ENCODE measurements around the gene AKAP5. TPM values are rescaled to one million over a fixed set of nuclear protein-coding genes. Genes with fewer than 3 reads are reported as not detected.
A peak's percentile ranks its signal among the peaks of the same experiment; 100 is the strongest.

The AKAP5 gene
- total and polyA plus RNA-seq, 2 experiments from 2014 or later, result 1.0 to 3.4 TPM

GRCh38 chr14:64503434-64504309 is 38.4 kb downstream of the AKAP5 start, which contains the start of gene ZBTB25:
Gene ZBTB25, minus strand, starts transcription at chr14:64503838. Its CDS starts 13,305 bp downstream, at chr14:64490533.
- Histone ChIP-seq H2AFZ (peak within 1 kb of the TSS; percentile 97), H3K4me1 (ENCODE audit: insufficient read depth) (peaks cover 40% of the 10 kb centered on the region), H3K27me3 (ENCODE audit: insufficient read depth) (no peaks in the 10 kb centered on the region), H4K20me1 (replicated peaks; ENCODE audit: insufficient read depth) (0 out of 2 replicates have a peak, but pooled peaks cover 7% of the 10 kb centered on the region), H3K36me3 (ENCODE audit: insufficient read depth) (no peaks in the 10 kb centered on the region), H3K4me2 (peak within 1 kb of the TSS; percentile 86), H3K4me3 (peak within 1 kb of the TSS; percentile 76), H3K79me2 (replicated peaks; ENCODE audit: insufficient read depth) (peaks cover 77% of the 10 kb centered on the region), H3F3A (replicated peaks; ENCODE audit: low read depth) (peaks cover 8% of the 10 kb centered on the region; the same call in 1 of the 2 replicates), H3K27ac (ENCODE audit: low read depth) (peak within 1 kb of the TSS; percentile 100), H3K9me2 (ENCODE audit: insufficient read depth) (no peaks in the 10 kb centered on the region)
- H3K27me3 Mint-ChIP-seq (ENCODE audit: insufficient read depth, low read depth, poor library complexity), result peaks cover 11% of the 10 kb centered on the region
- H3K27ac Mint-ChIP-seq, result peak within 1 kb of the TSS; percentile 100
- no peak for TF ChIP-seq ZNF114 (CRISPR knock-in tag; IDR thresholded peaks at IDR 0.05)
- peak; percentile 74 for TF ChIP-seq POLR2AphosphoS5 (IDR thresholded peaks at IDR 0.05; ENCODE audit: low read depth)
- H3K36me3 Mint-ChIP-seq (ENCODE audit: low read depth), result peaks cover 14% of the 10 kb centered on the region
- peaks cover 44% of the 10 kb centered on the region for H3K4me1 Mint-ChIP-seq
- DNase-seq (ENCODE audit: low spot score) (peak; percentile 95), ATAC-seq (peak; percentile 69)
- peak within 1 kb of the TSS; percentile 94 for H3K4me3 Mint-ChIP-seq
- H3K9me3 Mint-ChIP-seq, result no peaks in the 10 kb centered on the region

- no peaks in the 10 kb centered on the region for H3K9me3 Mint-ChIP-seq
- TF ChIP-seq NANOG (IDR thresholded peaks at IDR 0.05; ENCODE audit: borderline replicate concordance) (no peak), JUNB (IDR thresholded peaks at IDR 0.05; ENCODE audit: unreplicated experiment) (no peak), ZNF462 (CRISPR knock-in tag; IDR thresholded peaks at IDR 0.05) (no peak), REST (IDR thresholded peaks at IDR 0.05; ENCODE audit: unreplicated experiment) (no peak), STAT1 (IDR thresholded peaks at IDR 0.05; ENCODE audit: unreplicated experiment) (no peak), POLR2AphosphoS5 (IDR thresholded peaks at IDR 0.05; ENCODE audit: low read depth) (peak; percentile 66), CREB1 (CRISPR knock-in tag; IDR thresholded peaks at IDR 0.05; ENCODE audit: low read depth) (peak; percentile 63), EZH2 (IDR thresholded peaks at IDR 0.05; ENCODE audit: low read depth, unreplicated experiment) (no peak), ZNF114 (CRISPR knock-in tag; IDR thresholded peaks at IDR 0.05) (no peak)
These were observed 39.1 kb downstream of the AKAP5 start, which contains the start of gene ZBTB1 for GRCh38 chr14:64504310-64504896. Gene ZBTB1, plus strand, starts transcription at chr14:64504770. Its CDS starts 16,735 bp downstream, at chr14:64521505.

More at GRCh38 chr14:64504310-64504896, 39.1 kb downstream of the AKAP5 start, which contains the start of gene ZBTB1:
- Histone ChIP-seq H4K20me1 (replicated peaks; ENCODE audit: insufficient read depth) (peaks cover 7% of the 10 kb centered on the region; the same call in 1 of the 2 replicates), H2AFZ (no peak within 1 kb of the TSS; the same call in 1 of the 2 replicates), H3K27ac (ENCODE audit: low read depth) (peak within 1 kb of the TSS; percentile 100), H3K27me3 (ENCODE audit: insufficient read depth) (no peaks in the 10 kb centered on the region), H3K4me1 (ENCODE audit: insufficient read depth) (peaks cover 48% of the 10 kb centered on the region), H3K4me2 (peak within 1 kb of the TSS; percentile 86), H3K79me2 (replicated peaks; ENCODE audit: insufficient read depth) (peaks cover 77% of the 10 kb centered on the region), H3F3A (replicated peaks; ENCODE audit: low read depth) (peaks cover 10% of the 10 kb centered on the region; the same call in 1 of the 2 replicates), H3K9me2 (ENCODE audit: insufficient read depth) (no peaks in the 10 kb centered on the region), H3K4me3 (peak within 1 kb of the TSS; percentile 76), H3K36me3 (ENCODE audit: insufficient read depth) (no peaks in the 10 kb centered on the region)
- H3K4me3 Mint-ChIP-seq, result peak within 1 kb of the TSS; percentile 94
- H3K4me1 Mint-ChIP-seq, result peaks cover 51% of the 10 kb centered on the region
- H3K27ac Mint-ChIP-seq, result peak within 1 kb of the TSS; percentile 100
- ATAC-seq (peak; percentile 66), DNase-seq (ENCODE audit: low spot score) (peak; percentile 81)
- peaks cover 11% of the 10 kb centered on the region for H3K27me3 Mint-ChIP-seq (ENCODE audit: insufficient read depth, low read depth, poor library complexity)
- peaks cover 9% of the 10 kb centered on the region; the same call in 2 of the 3 replicates for H3K36me3 Mint-ChIP-seq (ENCODE audit: low read depth)
